ENCODE results near the gene RAPGEF4. TPM values are rescaled to one million over a fixed set of nuclear protein-coding genes. Genes with fewer than 3 reads are reported as not detected.

Gene RAPGEF4
- total RNA-seq, 4 donors from 2014 or later: 16.1 to 26.2 (median 21.3) TPM

- intact Hi-C loops (cut with DNase I; ENCODE audit: low total_unique reads): no loop called here
- no peak overlapping the region for H3K4me3 ChIP-seq
- H3K36me3 ChIP-seq: no peaks in the 10 kb centered on the region
- no peak for TF ChIP-seq POLR2A (IDR thresholded peaks at IDR 0.05)
- TF ChIP-seq, protein P1, sequence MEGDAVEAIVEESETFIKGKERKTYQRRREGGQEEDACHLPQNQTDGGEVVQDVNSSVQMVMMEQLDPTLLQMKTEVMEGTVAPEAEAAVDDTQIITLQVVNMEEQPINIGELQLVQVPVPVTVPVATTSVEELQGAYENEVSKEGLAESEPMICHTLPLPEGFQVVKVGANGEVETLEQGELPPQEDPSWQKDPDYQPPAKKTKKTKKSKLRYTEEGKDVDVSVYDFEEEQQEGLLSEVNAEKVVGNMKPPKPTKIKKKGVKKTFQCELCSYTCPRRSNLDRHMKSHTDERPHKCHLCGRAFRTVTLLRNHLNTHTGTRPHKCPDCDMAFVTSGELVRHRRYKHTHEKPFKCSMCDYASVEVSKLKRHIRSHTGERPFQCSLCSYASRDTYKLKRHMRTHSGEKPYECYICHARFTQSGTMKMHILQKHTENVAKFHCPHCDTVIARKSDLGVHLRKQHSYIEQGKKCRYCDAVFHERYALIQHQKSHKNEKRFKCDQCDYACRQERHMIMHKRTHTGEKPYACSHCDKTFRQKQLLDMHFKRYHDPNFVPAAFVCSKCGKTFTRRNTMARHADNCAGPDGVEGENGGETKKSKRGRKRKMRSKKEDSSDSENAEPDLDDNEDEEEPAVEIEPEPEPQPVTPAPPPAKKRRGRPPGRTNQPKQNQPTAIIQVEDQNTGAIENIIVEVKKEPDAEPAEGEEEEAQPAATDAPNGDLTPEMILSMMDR (IDR thresholded peaks at IDR 0.05): no peak
- DNase-seq: no peak
- H3K27ac ChIP-seq: no peak overlapping the region
- no peaks in the 10 kb centered on the region for H3K9me3 ChIP-seq
- peaks cover 0 to 6% of the 10 kb centered on the region in 2 donors for H3K4me1 ChIP-seq
- H3K27me3 ChIP-seq: no peaks in the 10 kb centered on the region
Measured at GRCh38 chr2:173053043-173053699, 317.5 kb downstream of the RAPGEF4 start.

- Histone ChIP-seq H3K27ac (no peak overlapping the region), H3K27me3 (no peaks in the 10 kb centered on the region), H3K36me3 (no peaks in the 10 kb centered on the region), H3K4me3 (no peak overlapping the region), H3K9me3 (no peaks in the 10 kb centered on the region), H3K4me1 (peaks cover 0 to 6% of the 10 kb centered on the region in 2 donors)
- DNase-seq: no peak
- intact Hi-C loops (cut with DNase I; ENCODE audit: low total_unique reads): no loop called here
- TF ChIP-seq, protein P1 (IDR thresholded peaks at IDR 0.05): no peak
- no peak for TF ChIP-seq POLR2A (IDR thresholded peaks at IDR 0.05)
Measured at GRCh38 chr2:173054466-173054865, 318.8 kb downstream of the RAPGEF4 start.

- TF ChIP-seq, protein P1 (IDR thresholded peaks at IDR 0.05): no peak
- no peak for TF ChIP-seq POLR2A (IDR thresholded peaks at IDR 0.05)
- Histone ChIP-seq H3K4me3 (no peak overlapping the region), H3K36me3 (no peaks in the 10 kb centered on the region), H3K27ac (no peak overlapping the region), H3K4me1 (no peaks in the 10 kb centered on the region), H3K27me3 (no peaks in the 10 kb centered on the region), H3K9me3 (no peaks in the 10 kb centered on the region)
- intact Hi-C loops (cut with DNase I; ENCODE audit: low total_unique reads): no loop called here
- DNase-seq: no peak
Measured at GRCh38 chr2:173056705-173057364, 321.2 kb downstream of the RAPGEF4 start.

GRCh38 chr2:173058097-173058496, 322.5 kb downstream of the RAPGEF4 start:
- H3K4me3 ChIP-seq: no peak overlapping the region
- H3K27ac ChIP-seq: no peak overlapping the region
- no peaks in the 10 kb centered on the region for H3K4me1 ChIP-seq
- no peaks in the 10 kb centered on the region for H3K36me3 ChIP-seq
- H3K27me3 ChIP-seq: no peaks in the 10 kb centered on the region
- H3K9me3 ChIP-seq: no peaks in the 10 kb centered on the region
- TF ChIP-seq POLR2A (IDR thresholded peaks at IDR 0.05): no peak
- TF ChIP-seq, protein P1 (IDR thresholded peaks at IDR 0.05): no peak
- intact Hi-C loops (cut with DNase I; ENCODE audit: low total_unique reads): no loop called here
- DNase-seq: no peak

- Histone ChIP-seq H3K4me3 (no peak overlapping the region), H3K4me1 (no peaks in the 10 kb centered on the region), H3K27ac (no peak overlapping the region), H3K27me3 (no peaks in the 10 kb centered on the region), H3K36me3 (no peaks in the 10 kb centered on the region), H3K9me3 (no peaks in the 10 kb centered on the region)
- no peak for DNase-seq
- intact Hi-C loops (cut with DNase I; ENCODE audit: low total_unique reads): no loop called here
- TF ChIP-seq, protein P1 (IDR thresholded peaks at IDR 0.05): no peak
- no peak for TF ChIP-seq POLR2A (IDR thresholded peaks at IDR 0.05)
Measured at GRCh38 chr2:173058673-173059072, 323.0 kb downstream of the RAPGEF4 start.
